C4-2B (cell line): Measurements from ENCODE around the gene NMNAT1.

ENCODE experiments used
- ZFX ChIP-seq: fragments of 450-650 bp; IDR thresholded peaks from 2 replicates; pipeline ENCODE4 v1.6.1; 2017
- TF ChIP-seq, protein P1 (sequence below): fragments of 450-650 bp; conservative IDR thresholded peaks from 2 replicates; pipeline ENCODE4 v1.5.1; 2017; ENCODE audit warnings: mild to moderate bottlenecking

DNA sequence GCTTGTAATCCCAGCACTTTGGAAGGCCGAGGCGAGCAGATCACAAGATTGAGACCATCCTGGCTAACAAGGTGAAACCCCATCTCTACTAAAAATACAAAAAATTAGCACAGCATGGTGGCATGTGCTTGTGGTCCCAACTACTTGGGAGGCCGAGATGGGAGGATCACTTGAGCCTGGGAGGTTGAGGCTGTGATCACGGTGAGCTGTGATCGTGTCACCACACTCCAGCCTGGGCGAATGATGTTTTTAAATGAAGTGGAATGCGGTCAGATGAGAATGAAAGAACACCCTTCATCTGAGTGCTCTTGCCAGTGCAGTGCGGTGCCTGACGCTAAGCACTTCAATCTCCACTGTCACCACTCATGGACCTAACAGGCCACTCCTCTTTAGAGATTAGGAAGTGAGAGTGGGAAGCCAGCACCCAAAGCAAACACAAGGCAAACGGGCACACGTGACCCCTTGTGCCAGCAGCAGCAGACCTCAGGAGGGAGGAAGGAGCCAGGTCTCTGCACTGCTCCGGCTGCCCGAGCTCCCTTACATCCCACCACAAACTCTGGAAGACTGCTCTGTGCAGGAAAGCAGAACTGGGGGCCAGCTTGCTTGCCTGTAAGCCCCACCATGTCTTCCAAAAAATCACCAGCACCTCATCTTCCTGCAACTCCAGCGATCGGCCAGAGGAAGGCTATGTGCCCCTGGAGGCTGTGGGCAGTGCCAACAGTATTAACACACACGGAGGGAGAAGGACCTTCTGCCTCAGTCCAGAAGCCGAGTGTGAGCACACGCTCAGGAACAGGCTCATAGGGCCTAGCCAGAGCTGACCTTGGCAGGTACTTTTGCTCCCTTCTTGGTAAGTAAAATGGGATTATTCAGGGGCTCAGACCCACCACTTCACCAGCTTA, 42.9 kb upstream of the NMNAT1 start:
- TF ChIP-seq, protein P1, sequence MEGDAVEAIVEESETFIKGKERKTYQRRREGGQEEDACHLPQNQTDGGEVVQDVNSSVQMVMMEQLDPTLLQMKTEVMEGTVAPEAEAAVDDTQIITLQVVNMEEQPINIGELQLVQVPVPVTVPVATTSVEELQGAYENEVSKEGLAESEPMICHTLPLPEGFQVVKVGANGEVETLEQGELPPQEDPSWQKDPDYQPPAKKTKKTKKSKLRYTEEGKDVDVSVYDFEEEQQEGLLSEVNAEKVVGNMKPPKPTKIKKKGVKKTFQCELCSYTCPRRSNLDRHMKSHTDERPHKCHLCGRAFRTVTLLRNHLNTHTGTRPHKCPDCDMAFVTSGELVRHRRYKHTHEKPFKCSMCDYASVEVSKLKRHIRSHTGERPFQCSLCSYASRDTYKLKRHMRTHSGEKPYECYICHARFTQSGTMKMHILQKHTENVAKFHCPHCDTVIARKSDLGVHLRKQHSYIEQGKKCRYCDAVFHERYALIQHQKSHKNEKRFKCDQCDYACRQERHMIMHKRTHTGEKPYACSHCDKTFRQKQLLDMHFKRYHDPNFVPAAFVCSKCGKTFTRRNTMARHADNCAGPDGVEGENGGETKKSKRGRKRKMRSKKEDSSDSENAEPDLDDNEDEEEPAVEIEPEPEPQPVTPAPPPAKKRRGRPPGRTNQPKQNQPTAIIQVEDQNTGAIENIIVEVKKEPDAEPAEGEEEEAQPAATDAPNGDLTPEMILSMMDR: no peak
- TF ChIP-seq ZFX: no peak
